ENCODE measurements around the gene RBM44. TPM values are rescaled to one million over a fixed set of nuclear protein-coding genes. Genes with fewer than 3 reads are reported as not detected.
A peak's percentile ranks its signal among the peaks of the same experiment; 100 is the strongest.
"Not testable (repeated sequence)": the region's sequence is repeated elsewhere in the genome, so short reads cannot be mapped to it uniquely, and the experiment has no call there.

RBM44 gene
- total and polyA plus RNA-seq, 8 donors = 0.41 to 1.6 (median 1.1) TPM

GRCh38 chr2:237760506-237761502, 37.8 kb upstream of the RBM44 start:
- peaks cover 0 to 97% of the 10 kb centered on the region in 2 donors for H3K36me3 ChIP-seq
- intact Hi-C loops (cut with DNase I) = no loop called here
- H3K27ac ChIP-seq = no peak overlapping the region
- no peaks in the 10 kb centered on the region for H3K9me3 ChIP-seq
- no peaks in the 10 kb centered on the region for H3K4me1 ChIP-seq
- no peak for DNase-seq
- ATAC-seq = no peak
- H3K4me3 ChIP-seq = no peak overlapping the region
- no peak for TF ChIP-seq CTCF (IDR thresholded peaks at IDR 0.05)
- no peaks in the 10 kb centered on the region for H3K27me3 ChIP-seq

- intact Hi-C loops (cut with DNase I); H3K27ac ChIP-seq; H3K4me1 ChIP-seq; H3K27me3 ChIP-seq; DNase-seq; H3K9me3 ChIP-seq; H3K4me3 ChIP-seq; ATAC-seq: not testable (repeated sequence)
- peaks cover 0 to 97% of the 10 kb centered on the region in 2 donors for H3K36me3 ChIP-seq
Measured at GRCh38 chr2:237762291-237763182, 36.0 kb upstream of the RBM44 start.

DNA sequence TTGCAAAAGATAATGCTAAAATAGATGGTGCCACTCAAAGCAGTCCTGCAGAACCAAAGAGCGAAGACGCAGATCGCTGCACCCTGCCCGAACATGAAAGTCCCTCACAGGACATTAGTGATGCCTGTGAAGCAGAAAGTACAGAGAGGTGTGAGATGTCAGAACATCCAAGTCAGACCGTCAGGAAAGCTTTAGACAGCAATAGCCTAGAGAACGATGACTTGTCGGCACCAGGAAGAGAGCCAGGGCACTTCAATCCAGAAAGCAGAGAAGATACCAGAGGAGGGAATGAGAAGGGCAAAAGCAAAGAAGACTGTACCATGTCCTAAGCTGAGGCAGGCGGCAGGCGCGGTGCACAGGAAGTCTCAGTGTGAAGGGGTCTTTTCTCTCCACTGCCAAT, 34.8 kb upstream of the RBM44 start:
- Histone ChIP-seq H3K36me3 (peaks cover 0 to 93% of the 10 kb centered on the region in 2 donors), H3K9me3 (no peaks in the 10 kb centered on the region), H3K27me3 (no peaks in the 10 kb centered on the region), H3K27ac (no peak overlapping the region), H3K4me1 (no peaks in the 10 kb centered on the region), H3K4me3 (no peak overlapping the region)
- intact Hi-C loops (cut with DNase I) = no loop called here
- no peak for ATAC-seq
- no peak for DNase-seq
- no peak for TF ChIP-seq CTCF (IDR thresholded peaks at IDR 0.05)

GRCh38 chr2:237765122-237765521, 33.5 kb upstream of the RBM44 start:
- ATAC-seq; H3K27me3 ChIP-seq; H3K4me3 ChIP-seq; DNase-seq; H3K4me1 ChIP-seq; H3K9me3 ChIP-seq; intact Hi-C loops (cut with DNase I); H3K27ac ChIP-seq: not testable (repeated sequence)
- peaks cover 0 to 93% of the 10 kb centered on the region in 2 donors for H3K36me3 ChIP-seq

DNA sequence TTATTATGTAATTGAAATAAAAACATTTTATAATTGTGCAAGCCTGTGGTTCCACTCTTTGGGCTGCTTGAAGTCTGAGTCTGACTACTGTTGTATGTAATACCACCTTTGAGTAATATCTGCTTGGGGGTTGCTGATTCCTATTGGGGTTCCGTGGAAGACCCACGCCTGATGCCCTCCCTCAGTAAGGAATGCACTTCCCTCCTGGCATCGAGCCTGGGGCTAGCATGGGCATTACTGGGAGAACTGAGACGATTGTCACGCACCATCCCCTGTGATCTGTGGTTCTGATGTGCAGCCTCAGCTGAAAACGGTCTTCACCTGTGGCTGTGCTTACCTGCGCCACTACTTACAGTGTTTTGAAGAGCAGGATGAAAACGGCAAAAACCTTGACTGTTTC, 32.7 kb upstream of the RBM44 start:
- DNase-seq (no peak), ATAC-seq (peak; percentile 26)
- Histone ChIP-seq H3K4me3 (no peak overlapping the region), H3K27ac (no peak overlapping the region), H3K9me3 (no peaks in the 10 kb centered on the region), H3K27me3 (no peaks in the 10 kb centered on the region), H3K36me3 (peaks cover 0 to 93% of the 10 kb centered on the region in 2 donors), H3K4me1 (no peaks in the 10 kb centered on the region)
- intact Hi-C loops (cut with DNase I) = no loop called here
- TF ChIP-seq CTCF (IDR thresholded peaks at IDR 0.05) = no peak

- intact Hi-C loops (cut with DNase I) = no loop called here
- no peak for TF ChIP-seq CTCF (IDR thresholded peaks at IDR 0.05)
- H3K4me3 ChIP-seq = no peak overlapping the region
- ATAC-seq (peak; percentile 47), DNase-seq (no peak)
- H3K27ac ChIP-seq = no peak overlapping the region
- no peaks in the 10 kb centered on the region for H3K27me3 ChIP-seq
- H3K9me3 ChIP-seq = no peaks in the 10 kb centered on the region
- peaks cover 0 to 93% of the 10 kb centered on the region in 2 donors for H3K36me3 ChIP-seq
- no peaks in the 10 kb centered on the region for H3K4me1 ChIP-seq
Measured at GRCh38 chr2:237766340-237766739, 32.2 kb upstream of the RBM44 start.
